Measurements from ENCODE around the gene PTPRD. TPM values are rescaled to one million over a fixed set of nuclear protein-coding genes. Genes with fewer than 3 reads are reported as not detected.
A peak's percentile ranks its signal among the peaks of the same experiment; 100 is the strongest.

The PTPRD gene
- total RNA-seq, 1 donor from 2014 or later = 6.1 TPM

- intact Hi-C loops (cut with micrococcal nuclease) = no loop called here
- DNase-seq (no peak), ATAC-seq (no peak)
These were observed 382.3 kb downstream of the PTPRD start for GRCh38 chr9:10230512-10230911.

- no peak for ATAC-seq
- intact Hi-C loops (cut with micrococcal nuclease) = no loop called here
- DNase-seq = no peak
These were observed 384.7 kb downstream of the PTPRD start for GRCh38 chr9:10228082-10228481.

GRCh38 chr9:10226996-10227395 is 385.8 kb downstream of the PTPRD start:
- DNase-seq (no peak), ATAC-seq (no peak)
- intact Hi-C loops (cut with micrococcal nuclease) = no loop called here

GRCh38 chr9:10212702-10213101 is 400.1 kb downstream of the PTPRD start:
- intact Hi-C loops (cut with micrococcal nuclease) = no loop called here
- DNase-seq = no peak
- no peak for ATAC-seq

- intact Hi-C loops (cut with micrococcal nuclease) = no loop called here
- DNase-seq = no peak
- no peak for ATAC-seq
These were observed 404.1 kb downstream of the PTPRD start for GRCh38 chr9:10208691-10209069.

GRCh38 chr9:10204276-10204675 is 408.5 kb downstream of the PTPRD start:
- intact Hi-C loops (cut with micrococcal nuclease) = no loop called here
- DNase-seq (no peak), ATAC-seq (no peak)

- intact Hi-C loops (cut with micrococcal nuclease) = no loop called here
- ATAC-seq = no peak
- DNase-seq = no peak
These were observed 439.2 kb downstream of the PTPRD start for GRCh38 chr9:10173561-10173960.

- intact Hi-C loops (cut with micrococcal nuclease) = no loop called here
- DNase-seq (no peak), ATAC-seq (no peak)
These were observed 440.3 kb downstream of the PTPRD start for GRCh38 chr9:10172476-10172875.

GRCh38 chr9:10168241-10168640 is 444.6 kb downstream of the PTPRD start:
- intact Hi-C loops (cut with micrococcal nuclease) = no loop called here
- DNase-seq = no peak
- no peak for ATAC-seq

- ATAC-seq = no peak
- no peak for DNase-seq
- intact Hi-C loops (cut with micrococcal nuclease) = no loop called here
These were observed 464.0 kb downstream of the PTPRD start for GRCh38 chr9:10148796-10149195.

GRCh38 chr9:10146517-10147331 is 466.1 kb downstream of the PTPRD start:
- DNase-seq (no peak), ATAC-seq (peak; percentile 77)
- intact Hi-C loops (cut with micrococcal nuclease) = no loop called here

- DNase-seq (no peak), ATAC-seq (peak; percentile 99)
- intact Hi-C loops (cut with micrococcal nuclease) = no loop called here
These were observed 468.4 kb downstream of the PTPRD start for GRCh38 chr9:10144355-10144754.

GRCh38 chr9:10135553-10135952 is 477.2 kb downstream of the PTPRD start:
- intact Hi-C loops (cut with micrococcal nuclease) = no loop called here
- ATAC-seq (peak; percentile 72), DNase-seq (no peak)

- intact Hi-C loops (cut with micrococcal nuclease) = no loop called here
- DNase-seq (no peak), ATAC-seq (no peak)
These were observed 478.5 kb downstream of the PTPRD start for GRCh38 chr9:10134266-10134665.

GRCh38 chr9:10130061-10130675 is 482.6 kb downstream of the PTPRD start:
- ATAC-seq (no peak), DNase-seq (no peak)
- intact Hi-C loops (cut with micrococcal nuclease) = no loop called here

- DNase-seq (no peak), ATAC-seq (no peak)
- intact Hi-C loops (cut with micrococcal nuclease) = no loop called here
These were observed 484.9 kb downstream of the PTPRD start for GRCh38 chr9:10127867-10128266.

GRCh38 chr9:10112798-10113197 is 500.0 kb downstream of the PTPRD start:
- DNase-seq (peak; percentile 28), ATAC-seq (peak; percentile 88)
- intact Hi-C loops (cut with micrococcal nuclease) = no loop called here

GRCh38 chr9:10112070-10112469 is 500.7 kb downstream of the PTPRD start:
- DNase-seq (no peak), ATAC-seq (peak; percentile 59)
- intact Hi-C loops (cut with micrococcal nuclease) = no loop called here

- intact Hi-C loops (cut with micrococcal nuclease) = no loop called here
These were observed 504.0 kb downstream of the PTPRD start for GRCh38 chr9:10108815-10109214.

GRCh38 chr9:10104774-10105173 is 508.0 kb downstream of the PTPRD start:
- ATAC-seq (no peak), DNase-seq (no peak)
- intact Hi-C loops (cut with micrococcal nuclease) = no loop called here

More at GRCh38 chr9:10108815-10109214, 504.0 kb downstream of the PTPRD start:
- no peak for DNase-seq
- peak; percentile 91 for ATAC-seq

- intact Hi-C loops (cut with micrococcal nuclease) = no loop called here
- DNase-seq (no peak), ATAC-seq (no peak)
These were observed 517.6 kb downstream of the PTPRD start for GRCh38 chr9:10095208-10095607.

All from left ventricle myocardium superior (tissue), 1 donor.